ENCODE measurements around the gene ADD3. TPM values are rescaled to one million over a fixed set of nuclear protein-coding genes. Genes with fewer than 3 reads are reported as not detected.

Gene ADD3
- total RNA-seq = 114 and 168 TPM in 2 replicates
- 96.9 and 164 TPM in 2 replicates for polyA plus RNA-seq

- no peaks in the 10 kb centered on the region for H3K27me3 ChIP-seq
- TF ChIP-seq CTCF (IDR thresholded peaks at IDR 0.05; ENCODE audit: low read depth, low read length) = no peak
- no peaks in the 10 kb centered on the region for H3K36me3 ChIP-seq
- peak within 1 kb of the TSS; percentile 97 for H3K27ac ChIP-seq
- H3K4me1 ChIP-seq (ENCODE audit: low read depth) = peaks cover 43% of the 10 kb centered on the region
- no peaks in the 10 kb centered on the region for H3K9me3 ChIP-seq (ENCODE audit: low read depth)
- H3K4me3 ChIP-seq = peak within 1 kb of the TSS; percentile 60
- DNase-seq (ENCODE audit: low read depth in 1 of 2, low spot score in 1 of 2) = peak; percentile 98 to 100
These were observed at the start of gene ADD3 for GRCh38 chr10:110007701-110008517. TSS of gene ADD3 (plus strand) at chr10:110007984. CDS start at chr10:110100654, 92,670 bp downstream.

GRCh38 chr10:109958059-109958458 lies 49.7 kb upstream of the ADD3 start:
- no peak for DNase-seq (ENCODE audit: low read depth in 1 of 2, low spot score in 1 of 2)
- Histone ChIP-seq H3K9me3 (ENCODE audit: low read depth) (no peaks in the 10 kb centered on the region), H3K27me3 (no peaks in the 10 kb centered on the region), H3K4me3 (no peak overlapping the region), H3K36me3 (no peaks in the 10 kb centered on the region), H3K27ac (no peak overlapping the region), H3K4me1 (ENCODE audit: low read depth) (peaks cover 20% of the 10 kb centered on the region)
- no peak for TF ChIP-seq CTCF (IDR thresholded peaks at IDR 0.05; ENCODE audit: low read depth, low read length)

- Histone ChIP-seq H3K27me3 (no peaks in the 10 kb centered on the region), H3K4me3 (no peak overlapping the region), H3K36me3 (no peaks in the 10 kb centered on the region), H3K4me1 (ENCODE audit: low read depth) (peaks cover 20% of the 10 kb centered on the region), H3K27ac (no peak overlapping the region), H3K9me3 (ENCODE audit: low read depth) (no peaks in the 10 kb centered on the region)
- no peak for DNase-seq (ENCODE audit: low read depth in 1 of 2, low spot score in 1 of 2)
- TF ChIP-seq CTCF (IDR thresholded peaks at IDR 0.05; ENCODE audit: low read depth, low read length) = no peak
These were observed 48.3 kb upstream of the ADD3 start for GRCh38 chr10:109959259-109960145.

GRCh38 chr10:109960682-109961081 lies 47.1 kb upstream of the ADD3 start:
- no peak overlapping the region for H3K4me3 ChIP-seq
- no peaks in the 10 kb centered on the region for H3K9me3 ChIP-seq (ENCODE audit: low read depth)
- no peaks in the 10 kb centered on the region for H3K36me3 ChIP-seq
- H3K27me3 ChIP-seq = no peaks in the 10 kb centered on the region
- no peak for TF ChIP-seq CTCF (IDR thresholded peaks at IDR 0.05; ENCODE audit: low read depth, low read length)
- H3K4me1 ChIP-seq (ENCODE audit: low read depth) = peaks cover 15% of the 10 kb centered on the region
- DNase-seq (ENCODE audit: low read depth in 1 of 2, low spot score in 1 of 2) = no peak
- no peak overlapping the region for H3K27ac ChIP-seq

GRCh38 chr10:109961174-109962001 lies 46.4 kb upstream of the ADD3 start:
- H3K36me3 ChIP-seq = no peaks in the 10 kb centered on the region
- H3K9me3 ChIP-seq (ENCODE audit: low read depth) = no peaks in the 10 kb centered on the region
- no peaks in the 10 kb centered on the region for H3K27me3 ChIP-seq
- no peak overlapping the region for H3K27ac ChIP-seq
- no peak for DNase-seq (ENCODE audit: low read depth in 1 of 2, low spot score in 1 of 2)
- peaks cover 15% of the 10 kb centered on the region for H3K4me1 ChIP-seq (ENCODE audit: low read depth)
- H3K4me3 ChIP-seq = no peak overlapping the region
- no peak for TF ChIP-seq CTCF (IDR thresholded peaks at IDR 0.05; ENCODE audit: low read depth, low read length)

Data from cardiac muscle cell (in vitro differentiated cells and primary cell).